ENCODE results near the gene TBC1D8. TPM values are rescaled to one million over a fixed set of nuclear protein-coding genes. Genes with fewer than 3 reads are reported as not detected.

Gene TBC1D8
- total and polyA plus RNA-seq, 2 of the 8 experiments (the other 6 are each of a cell fraction or from before 2014, with no cell fraction given): 20.8 to 21.8 TPM

DNA sequence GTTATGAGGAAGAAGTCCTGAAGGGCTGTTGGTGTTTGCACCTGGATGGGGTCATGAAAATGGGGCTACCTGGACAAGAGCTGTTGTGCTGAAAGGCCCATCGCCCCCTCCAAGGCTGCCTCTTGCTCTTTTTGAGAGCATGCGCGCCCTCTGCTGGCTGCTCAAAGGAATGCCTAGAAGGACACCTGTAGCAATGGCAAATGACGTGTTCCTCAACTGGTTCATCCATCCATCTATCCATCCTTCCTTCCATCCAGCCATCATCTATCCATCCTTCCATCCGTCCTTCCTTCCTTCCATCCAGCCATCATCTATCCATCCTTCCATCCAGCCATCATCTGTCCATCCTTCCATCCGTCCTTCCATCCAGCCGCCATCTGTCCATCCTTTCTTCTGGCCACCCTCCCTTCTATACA is 166.3 kb downstream of the TBC1D8 start (continued):
- peak; percentile 95 to 96 for TF ChIP-seq RAD21 (IDR thresholded peaks at IDR 0.05 in 1 of 2, conservative IDR thresholded peaks at IDR 0.05 in 1 of 2; ENCODE audit: low read depth in 2 of 2, low read length in 2 of 2)
- no peak for TF ChIP-seq RBBP5 (IDR thresholded peaks at IDR 0.05; ENCODE audit: borderline replicate concordance, low read depth, low read length)
